ENCODE data around the gene SOS1. TPM values are rescaled to one million over a fixed set of nuclear protein-coding genes. Genes with fewer than 3 reads are reported as not detected.

Gene SOS1
- total RNA-seq, 1 experiment from 2014 or later: 28.4 TPM

- TF ChIP-seq GABPB1 (CRISPR knock-in tag; IDR thresholded peaks at IDR 0.05): no peak
- TF ChIP-seq KAT7 (CRISPR knock-in tag; IDR thresholded peaks at IDR 0.05; ENCODE audit: borderline replicate concordance): no peak
- TF ChIP-seq, protein P1, sequence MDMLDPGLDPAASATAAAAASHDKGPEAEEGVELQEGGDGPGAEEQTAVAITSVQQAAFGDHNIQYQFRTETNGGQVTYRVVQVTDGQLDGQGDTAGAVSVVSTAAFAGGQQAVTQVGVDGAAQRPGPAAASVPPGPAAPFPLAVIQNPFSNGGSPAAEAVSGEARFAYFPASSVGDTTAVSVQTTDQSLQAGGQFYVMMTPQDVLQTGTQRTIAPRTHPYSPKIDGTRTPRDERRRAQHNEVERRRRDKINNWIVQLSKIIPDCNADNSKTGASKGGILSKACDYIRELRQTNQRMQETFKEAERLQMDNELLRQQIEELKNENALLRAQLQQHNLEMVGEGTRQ (CRISPR knock-in tag; IDR thresholded peaks at IDR 0.05): no peak
- TF ChIP-seq, protein P2, sequence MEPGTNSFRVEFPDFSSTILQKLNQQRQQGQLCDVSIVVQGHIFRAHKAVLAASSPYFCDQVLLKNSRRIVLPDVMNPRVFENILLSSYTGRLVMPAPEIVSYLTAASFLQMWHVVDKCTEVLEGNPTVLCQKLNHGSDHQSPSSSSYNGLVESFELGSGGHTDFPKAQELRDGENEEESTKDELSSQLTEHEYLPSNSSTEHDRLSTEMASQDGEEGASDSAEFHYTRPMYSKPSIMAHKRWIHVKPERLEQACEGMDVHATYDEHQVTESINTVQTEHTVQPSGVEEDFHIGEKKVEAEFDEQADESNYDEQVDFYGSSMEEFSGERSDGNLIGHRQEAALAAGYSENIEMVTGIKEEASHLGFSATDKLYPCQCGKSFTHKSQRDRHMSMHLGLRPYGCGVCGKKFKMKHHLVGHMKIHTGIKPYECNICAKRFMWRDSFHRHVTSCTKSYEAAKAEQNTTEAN (CRISPR knock-in tag; IDR thresholded peaks at IDR 0.05): no peak
- TF ChIP-seq ZNF671 (CRISPR knock-in tag; IDR thresholded peaks at IDR 0.05): no peak
- no peak for TF ChIP-seq E2F4 (CRISPR knock-in tag; IDR thresholded peaks at IDR 0.05; ENCODE audit: borderline replicate concordance, low read depth)
Observed at GRCh38 chr2:39145906-39146421, 25.1 kb upstream of the SOS1 start (continued).

DNA sequence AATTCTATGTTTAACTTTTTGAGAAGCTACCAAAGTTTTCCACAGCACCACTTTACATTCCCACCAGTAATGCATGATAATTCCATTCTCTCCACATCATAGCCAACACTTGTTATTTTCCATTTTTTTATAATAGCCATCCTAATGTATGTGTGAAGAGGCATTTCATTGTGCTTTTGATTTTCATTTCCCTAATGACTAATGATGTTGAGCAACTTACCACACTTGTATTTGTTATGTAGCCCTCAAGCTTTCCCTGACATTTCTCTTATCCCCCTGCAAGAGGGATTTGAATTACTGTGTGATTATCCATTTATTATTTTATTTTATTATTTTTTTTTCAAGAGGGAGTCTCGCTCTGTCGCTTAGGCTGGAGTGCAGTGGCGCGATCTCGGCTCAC, 23.6 kb upstream of the SOS1 start:
- no peaks in the 10 kb centered on the region for H3K36me3 Mint-ChIP-seq
- no peak for ATAC-seq
- DNase-seq (ENCODE audit: low spot score): no peak
- no peaks in the 10 kb centered on the region for H3K27me3 Mint-ChIP-seq (ENCODE audit: low read depth)
- H3K4me3 Mint-ChIP-seq: no peak overlapping the region
- H3K27ac Mint-ChIP-seq: no peak overlapping the region
- no peak for TF ChIP-seq TP53 (CRISPR knock-in tag; IDR thresholded peaks at IDR 0.05)
- TF ChIP-seq KAT7 (CRISPR knock-in tag; IDR thresholded peaks at IDR 0.05; ENCODE audit: borderline replicate concordance): no peak
- TF ChIP-seq NFYB (CRISPR knock-in tag; conservative IDR thresholded peaks at IDR 0.05; ENCODE audit: low read depth): no peak
- no peak for TF ChIP-seq MYBL2 (CRISPR knock-in tag; IDR thresholded peaks at IDR 0.05)
- TF ChIP-seq NR1H2 (CRISPR knock-in tag; IDR thresholded peaks at IDR 0.05): no peak
- TF ChIP-seq ZNF263 (CRISPR knock-in tag; IDR thresholded peaks at IDR 0.05; ENCODE audit: low read depth): no peak
- TF ChIP-seq, protein P3, sequence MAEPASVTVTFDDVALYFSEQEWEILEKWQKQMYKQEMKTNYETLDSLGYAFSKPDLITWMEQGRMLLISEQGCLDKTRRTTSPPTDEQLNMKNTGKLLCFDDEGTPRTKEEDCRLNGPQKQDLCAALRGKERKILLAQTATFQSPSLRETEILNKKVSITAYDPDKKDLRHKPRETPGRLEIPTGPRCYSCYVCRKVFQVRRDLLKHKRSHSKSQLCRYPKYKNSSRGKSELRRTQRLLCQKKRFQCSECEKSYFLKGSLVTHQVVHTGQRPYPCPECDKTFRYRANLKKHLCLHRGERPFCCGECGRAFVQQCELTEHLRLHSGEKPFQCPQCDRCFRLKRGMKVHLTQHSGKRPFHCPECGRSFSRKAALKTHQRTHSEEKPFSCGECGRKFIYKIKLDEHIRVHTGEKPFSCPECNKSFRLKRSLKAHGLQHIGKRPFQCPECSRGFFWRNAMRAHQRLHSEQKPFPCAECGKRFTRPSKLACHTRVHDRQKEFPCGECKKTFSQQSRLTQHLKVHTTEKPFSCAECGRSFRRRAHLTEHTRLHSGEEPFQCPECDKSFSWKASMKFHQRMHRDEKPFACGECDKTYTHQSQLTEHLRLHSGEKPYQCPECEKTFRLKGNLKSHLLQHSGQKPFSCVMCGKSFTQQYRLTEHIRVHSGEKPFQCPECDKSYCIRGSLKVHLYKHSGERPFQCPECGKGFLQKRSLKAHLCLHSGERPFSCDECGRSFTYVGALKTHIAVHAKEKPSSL (CRISPR knock-in tag; conservative IDR thresholded peaks at IDR 0.05): no peak
- no peak for TF ChIP-seq GTF2I (CRISPR knock-in tag; conservative IDR thresholded peaks at IDR 0.05)
- TF ChIP-seq, protein P4, sequence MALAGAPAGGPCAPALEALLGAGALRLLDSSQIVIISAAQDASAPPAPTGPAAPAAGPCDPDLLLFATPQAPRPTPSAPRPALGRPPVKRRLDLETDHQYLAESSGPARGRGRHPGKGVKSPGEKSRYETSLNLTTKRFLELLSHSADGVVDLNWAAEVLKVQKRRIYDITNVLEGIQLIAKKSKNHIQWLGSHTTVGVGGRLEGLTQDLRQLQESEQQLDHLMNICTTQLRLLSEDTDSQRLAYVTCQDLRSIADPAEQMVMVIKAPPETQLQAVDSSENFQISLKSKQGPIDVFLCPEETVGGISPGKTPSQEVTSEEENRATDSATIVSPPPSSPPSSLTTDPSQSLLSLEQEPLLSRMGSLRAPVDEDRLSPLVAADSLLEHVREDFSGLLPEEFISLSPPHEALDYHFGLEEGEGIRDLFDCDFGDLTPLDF (CRISPR knock-in tag; IDR thresholded peaks at IDR 0.05): no peak
- H3K9me3 Mint-ChIP-seq: no peaks in the 10 kb centered on the region
- peaks cover 24% of the 10 kb centered on the region for H3K4me1 Mint-ChIP-seq
- POLR2A ChIA-PET: no interaction called here
- CTCF ChIA-PET: interaction anchor here (1.7 kb wide), 1 partner anchor 20 kb away, joined by 5 read pairs; no protein-coding TSS in a partner anchor

- H3K27me3 Mint-ChIP-seq (ENCODE audit: low read depth): no peaks in the 10 kb centered on the region
- no peak overlapping the region; the same call in 1 of the 2 replicates for H3K27ac Mint-ChIP-seq
- peaks cover 31% of the 10 kb centered on the region for H3K4me1 Mint-ChIP-seq
- no peaks in the 10 kb centered on the region for H3K9me3 Mint-ChIP-seq
- H3K36me3 Mint-ChIP-seq: no peaks in the 10 kb centered on the region
- no peak overlapping the region for H3K4me3 Mint-ChIP-seq
- TF ChIP-seq SOX15 (CRISPR knock-in tag; IDR thresholded peaks at IDR 0.05) (no peak), ATF1 (CRISPR knock-in tag; IDR thresholded peaks at IDR 0.05) (no peak), CBFB (CRISPR knock-in tag; IDR thresholded peaks at IDR 0.05; ENCODE audit: low read depth) (no peak), ZNF263 (CRISPR knock-in tag; IDR thresholded peaks at IDR 0.05; ENCODE audit: low read depth) (no peak)
- TF ChIP-seq, protein P5, sequence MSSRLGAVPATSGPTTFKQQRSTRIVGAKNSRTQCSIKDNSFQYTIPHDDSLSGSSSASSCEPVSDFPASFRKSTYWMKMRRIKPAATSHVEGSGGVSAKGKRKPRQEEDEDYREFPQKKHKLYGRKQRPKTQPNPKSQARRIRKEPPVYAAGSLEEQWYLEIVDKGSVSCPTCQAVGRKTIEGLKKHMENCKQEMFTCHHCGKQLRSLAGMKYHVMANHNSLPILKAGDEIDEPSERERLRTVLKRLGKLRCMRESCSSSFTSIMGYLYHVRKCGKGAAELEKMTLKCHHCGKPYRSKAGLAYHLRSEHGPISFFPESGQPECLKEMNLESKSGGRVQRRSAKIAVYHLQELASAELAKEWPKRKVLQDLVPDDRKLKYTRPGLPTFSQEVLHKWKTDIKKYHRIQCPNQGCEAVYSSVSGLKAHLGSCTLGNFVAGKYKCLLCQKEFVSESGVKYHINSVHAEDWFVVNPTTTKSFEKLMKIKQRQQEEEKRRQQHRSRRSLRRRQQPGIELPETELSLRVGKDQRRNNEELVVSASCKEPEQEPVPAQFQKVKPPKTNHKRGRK (CRISPR knock-in tag; IDR thresholded peaks at IDR 0.05; ENCODE audit: borderline replicate concordance): no peak
- ChIA-PET CTCF (interaction anchor here (0.8 kb wide), 1 partner anchor 195 kb away, joined by 3 read pairs; no protein-coding TSS in a partner anchor), POLR2A (no interaction called here)
- ATAC-seq (no peak), DNase-seq (ENCODE audit: low spot score) (no peak)
Observed at GRCh38 chr2:39142904-39143605, 22.2 kb upstream of the SOS1 start.

All from WTC11 (cell line).